ENCODE measurements around the gene NHERF1.

NHERF1 gene

GRCh38 chr17:74812109-74813009 is 63.9 kb downstream of the NHERF1 start:
- TF ChIP-seq, protein P1, sequence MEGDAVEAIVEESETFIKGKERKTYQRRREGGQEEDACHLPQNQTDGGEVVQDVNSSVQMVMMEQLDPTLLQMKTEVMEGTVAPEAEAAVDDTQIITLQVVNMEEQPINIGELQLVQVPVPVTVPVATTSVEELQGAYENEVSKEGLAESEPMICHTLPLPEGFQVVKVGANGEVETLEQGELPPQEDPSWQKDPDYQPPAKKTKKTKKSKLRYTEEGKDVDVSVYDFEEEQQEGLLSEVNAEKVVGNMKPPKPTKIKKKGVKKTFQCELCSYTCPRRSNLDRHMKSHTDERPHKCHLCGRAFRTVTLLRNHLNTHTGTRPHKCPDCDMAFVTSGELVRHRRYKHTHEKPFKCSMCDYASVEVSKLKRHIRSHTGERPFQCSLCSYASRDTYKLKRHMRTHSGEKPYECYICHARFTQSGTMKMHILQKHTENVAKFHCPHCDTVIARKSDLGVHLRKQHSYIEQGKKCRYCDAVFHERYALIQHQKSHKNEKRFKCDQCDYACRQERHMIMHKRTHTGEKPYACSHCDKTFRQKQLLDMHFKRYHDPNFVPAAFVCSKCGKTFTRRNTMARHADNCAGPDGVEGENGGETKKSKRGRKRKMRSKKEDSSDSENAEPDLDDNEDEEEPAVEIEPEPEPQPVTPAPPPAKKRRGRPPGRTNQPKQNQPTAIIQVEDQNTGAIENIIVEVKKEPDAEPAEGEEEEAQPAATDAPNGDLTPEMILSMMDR (IDR thresholded peaks at IDR 0.05; ENCODE audit: extremely low read depth, missing control alignments) = no peak
- DNase-seq (ENCODE audit: low spot score) = no peak

- DNase-seq (ENCODE audit: low spot score) = no peak
- TF ChIP-seq, protein P1 (IDR thresholded peaks at IDR 0.05; ENCODE audit: extremely low read depth, missing control alignments) = no peak
These were observed 66.0 kb downstream of the NHERF1 start for GRCh38 chr17:74814453-74814852.

DNA sequence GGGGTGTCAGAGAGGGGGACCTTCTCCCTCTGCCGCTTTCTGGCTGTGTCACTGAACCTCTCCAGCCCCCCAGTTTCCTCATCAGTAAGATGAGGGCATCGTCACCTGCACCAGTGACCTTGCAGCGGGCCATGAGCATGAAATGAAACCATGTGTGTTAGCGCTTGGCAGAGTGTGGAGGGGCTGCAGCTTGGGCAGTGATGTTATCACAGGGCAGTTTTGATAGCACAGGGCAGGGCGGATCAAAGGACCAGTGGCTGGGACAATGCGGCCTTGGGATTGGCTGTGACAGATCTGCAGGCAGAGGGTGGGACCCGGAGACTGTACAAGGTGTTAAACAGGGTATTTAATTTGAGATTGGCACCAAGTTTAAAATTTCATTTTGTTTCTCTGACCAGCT is 66.6 kb downstream of the NHERF1 start:
- TF ChIP-seq, protein P1 (IDR thresholded peaks at IDR 0.05; ENCODE audit: extremely low read depth, missing control alignments) = no peak

DNA sequence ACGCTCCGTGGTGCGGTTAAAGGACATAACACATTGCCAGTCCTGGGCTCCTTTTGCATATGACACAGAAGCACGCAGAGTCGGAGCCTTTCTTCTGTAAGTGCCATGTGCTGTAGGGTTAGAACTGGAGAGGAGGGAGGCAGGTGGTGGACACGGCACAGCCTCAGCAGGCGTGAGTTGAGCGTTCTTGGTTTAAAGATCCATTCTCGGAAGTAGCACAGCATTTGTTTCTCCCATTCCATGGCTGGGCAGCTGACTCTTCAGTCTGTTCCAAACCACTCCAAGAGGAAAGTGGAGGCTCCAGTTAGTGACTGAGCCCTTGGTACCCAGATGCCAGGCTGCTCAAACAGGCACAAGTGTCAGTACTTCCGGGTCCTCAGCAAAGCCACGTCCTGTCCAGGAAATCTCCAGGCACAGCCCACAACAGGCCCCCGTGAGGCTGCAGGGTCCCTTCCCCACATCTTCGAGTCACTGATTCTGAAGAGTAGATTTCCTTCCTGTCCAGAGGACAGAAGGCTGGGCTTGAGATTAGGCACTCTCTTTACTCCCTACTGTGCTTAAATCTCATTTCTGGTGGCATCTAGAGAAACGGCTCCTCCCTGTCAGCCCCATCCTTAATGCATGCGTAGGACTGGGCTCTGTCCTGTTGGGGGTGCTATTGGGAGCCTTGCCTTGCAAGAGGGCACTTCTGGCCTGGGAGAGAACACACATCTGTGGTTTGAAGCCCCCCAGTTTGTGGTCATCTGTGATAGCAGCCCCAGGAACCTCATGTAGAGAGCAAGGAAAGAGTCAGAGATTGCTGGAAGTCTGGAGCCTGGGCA is 67.3 kb downstream of the NHERF1 start:
- no peak for DNase-seq (ENCODE audit: low spot score)
- TF ChIP-seq, protein P1 (IDR thresholded peaks at IDR 0.05; ENCODE audit: extremely low read depth, missing control alignments) = no peak

More for the DNA sequence above, 66.6 kb downstream of the NHERF1 start:
- DNase-seq (ENCODE audit: low spot score) = no peak

- no peak for DNase-seq (ENCODE audit: low spot score)
These were observed 68.6 kb downstream of the NHERF1 start for GRCh38 chr17:74816905-74817620.

DNA sequence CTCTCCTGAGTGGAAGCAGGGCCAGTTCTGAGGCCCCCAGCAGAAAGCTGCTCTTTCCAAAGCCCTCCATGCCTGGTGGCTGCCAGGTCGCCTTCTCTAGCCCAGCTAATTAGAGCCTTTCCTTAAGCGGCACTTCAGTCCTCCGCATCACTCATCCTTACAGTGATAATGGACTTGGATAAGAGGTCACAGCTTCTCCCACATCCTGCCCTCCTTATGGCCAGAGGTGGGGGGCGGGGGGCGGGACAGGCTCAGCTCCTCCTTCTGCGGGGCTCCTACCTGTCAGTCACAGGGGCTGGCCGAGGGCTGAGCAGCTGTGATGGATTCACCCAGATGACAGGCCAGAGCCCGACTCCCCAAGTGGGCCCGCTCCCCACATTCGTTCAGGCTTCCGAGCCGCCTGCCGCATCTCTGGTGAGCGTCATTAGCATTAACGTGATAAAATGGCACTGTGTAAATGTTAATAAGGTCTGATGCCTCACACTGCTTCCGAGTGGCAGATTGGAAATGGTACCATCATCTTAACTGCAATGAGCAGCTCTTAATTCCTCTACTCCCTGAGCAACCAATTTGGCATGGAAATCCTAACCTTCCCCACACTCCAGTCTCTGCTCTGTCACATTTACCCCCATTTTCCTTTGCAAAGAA is 70.0 kb downstream of the NHERF1 start:
- DNase-seq (ENCODE audit: low spot score) = no peak
- TF ChIP-seq, protein P1 (IDR thresholded peaks at IDR 0.05; ENCODE audit: extremely low read depth, missing control alignments) = no peak

More at GRCh38 chr17:74816905-74817620, 68.6 kb downstream of the NHERF1 start:
- TF ChIP-seq, protein P1 (IDR thresholded peaks at IDR 0.05; ENCODE audit: extremely low read depth, missing control alignments) = no peak
